HS-5 (cell line): ENCODE results near the gene CLSTN2.

ENCODE experiments used
- DNase-seq: peaks from one replicate; pipeline ENCODE4 v3.0.0-alpha.2; 2012; ENCODE audit warnings: low read depth

The CLSTN2 gene

DNA sequence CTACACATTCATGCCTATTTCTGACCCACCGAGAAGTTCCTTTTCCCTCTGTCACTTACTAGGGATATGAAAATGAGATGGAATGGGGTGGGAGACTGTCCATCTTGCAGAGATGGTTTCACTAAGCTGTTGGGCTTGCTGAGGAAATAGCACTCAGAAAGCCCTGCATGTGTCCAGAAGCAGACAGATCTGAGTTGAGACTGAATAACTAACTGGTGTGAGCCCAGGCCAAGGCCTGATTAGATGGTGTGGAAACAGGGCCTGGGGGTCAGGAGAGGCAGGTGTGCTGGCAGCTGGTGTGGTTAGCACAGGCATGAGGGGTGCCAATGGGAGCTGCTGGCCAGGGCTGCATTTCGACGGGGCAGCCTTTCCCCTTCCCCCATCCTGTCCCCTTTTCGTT lies 72.1 kb downstream of the CLSTN2 start:
- no peak for DNase-seq

DNA sequence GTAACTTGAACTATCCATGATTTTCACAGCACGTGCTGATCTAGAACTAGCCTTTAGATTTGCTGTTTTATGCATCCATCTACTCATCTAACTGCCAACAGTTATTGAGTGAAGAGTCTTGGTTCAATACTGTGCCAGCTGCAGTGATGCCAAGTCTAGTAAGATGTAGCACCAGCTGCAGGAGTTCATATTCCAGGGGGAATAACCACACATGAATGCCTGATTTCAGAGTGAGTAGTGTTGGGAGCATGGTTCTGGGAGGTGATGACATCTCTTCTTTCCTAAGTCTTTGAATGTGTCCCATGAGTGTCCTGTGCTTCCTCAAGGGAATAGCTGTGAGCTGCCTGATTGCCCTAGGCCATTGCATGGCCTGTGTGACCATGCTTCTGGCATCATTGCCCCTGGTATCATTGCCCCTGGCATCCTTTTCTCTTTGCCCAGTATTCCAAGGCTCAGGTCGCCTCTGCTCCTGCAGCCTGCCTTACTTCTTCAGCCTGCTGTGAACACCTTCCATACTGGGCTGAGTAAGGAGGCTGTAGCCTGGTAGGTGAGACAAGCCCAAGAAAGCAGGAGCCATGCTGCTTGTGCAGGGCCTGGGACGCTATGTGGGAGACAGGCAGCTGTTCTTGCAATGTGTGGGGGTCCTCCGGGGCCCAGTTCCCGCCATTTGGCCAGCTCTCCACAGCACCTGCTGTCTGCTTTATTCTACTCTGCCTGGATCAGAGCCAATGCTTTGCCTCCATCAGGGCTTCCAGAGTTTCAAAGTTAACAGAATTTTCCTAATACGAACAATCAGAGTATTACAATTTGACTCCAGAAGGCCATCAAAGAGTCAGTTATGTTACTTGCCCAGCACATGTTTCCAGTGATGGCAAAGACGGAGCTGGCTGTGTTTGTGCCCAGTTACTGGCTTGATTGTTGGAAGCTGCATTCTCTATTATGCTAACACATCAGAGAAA lies 73.2 kb downstream of the CLSTN2 start:
- no peak for DNase-seq

DNA sequence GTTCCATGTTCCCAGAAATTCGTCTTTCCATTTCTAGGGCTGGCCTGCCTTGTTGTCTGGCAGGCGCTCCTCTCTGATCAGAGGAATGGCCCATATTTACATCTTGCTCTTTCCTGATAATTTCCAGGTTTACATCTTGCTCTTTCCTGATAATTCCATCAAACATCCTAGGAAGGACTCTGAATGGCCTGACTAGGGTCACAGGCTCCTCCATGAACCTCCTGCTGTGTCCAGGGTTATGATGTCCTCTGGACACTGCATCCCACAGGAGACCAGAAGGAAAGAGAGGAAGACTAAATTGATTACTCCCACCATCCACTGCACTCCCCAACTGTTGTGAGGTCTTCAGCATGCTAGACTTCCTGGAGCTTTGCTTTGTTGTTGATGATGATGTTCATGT lies 75.4 kb downstream of the CLSTN2 start:
- DNase-seq: no peak

DNA sequence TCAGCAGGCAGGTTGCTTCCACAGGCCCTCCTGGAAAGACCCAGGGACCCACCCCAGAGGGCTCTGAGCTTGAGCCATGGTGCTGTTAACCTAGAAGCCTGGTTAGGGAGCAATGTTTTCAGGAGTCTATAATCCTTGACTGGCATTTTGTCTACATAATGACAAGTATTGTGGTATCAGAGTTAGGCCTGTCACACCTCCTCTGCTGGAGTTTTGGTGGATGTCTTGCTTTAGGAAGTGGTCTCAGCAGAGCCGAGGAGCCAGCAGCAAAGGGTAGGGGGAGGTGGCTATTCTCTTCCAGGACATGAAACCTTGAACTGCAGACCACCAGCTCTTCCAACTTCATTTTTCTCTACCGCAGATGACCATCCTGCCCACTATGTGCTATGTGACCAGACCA lies 76.1 kb downstream of the CLSTN2 start:
- DNase-seq: no peak

DNA sequence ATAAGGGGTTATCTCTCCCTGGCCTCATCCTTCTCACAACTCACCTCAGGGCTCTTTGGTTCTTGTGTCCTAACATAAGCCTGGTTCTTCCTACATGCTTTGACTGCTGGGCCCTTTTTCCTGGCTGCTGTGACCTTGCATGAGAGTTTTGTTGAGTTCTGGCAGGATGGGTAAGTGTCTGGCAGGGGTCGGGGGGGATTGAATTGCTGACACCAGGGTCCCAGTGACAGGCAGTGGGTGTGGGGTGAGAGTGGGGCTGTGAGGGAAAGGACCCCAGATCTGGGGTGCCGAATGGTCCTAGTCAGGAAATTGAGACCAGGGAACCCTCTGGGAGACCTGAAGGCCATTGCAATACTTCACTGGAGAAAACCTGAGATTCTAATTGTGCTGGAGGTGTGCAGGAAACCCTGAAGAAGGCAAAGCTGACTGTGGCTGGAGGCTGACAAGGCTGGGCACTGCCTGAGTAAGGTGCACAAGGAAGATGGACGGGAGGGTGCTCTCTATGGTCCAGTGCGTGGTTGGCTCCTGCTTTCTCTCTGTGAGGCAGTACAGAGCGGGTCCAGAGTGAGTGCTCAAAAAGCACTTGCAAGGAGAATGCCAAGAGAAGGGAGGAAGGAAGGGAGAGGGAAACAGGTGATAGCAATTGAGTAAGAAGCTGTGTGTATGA lies 76.8 kb downstream of the CLSTN2 start:
- no peak for DNase-seq

DNA sequence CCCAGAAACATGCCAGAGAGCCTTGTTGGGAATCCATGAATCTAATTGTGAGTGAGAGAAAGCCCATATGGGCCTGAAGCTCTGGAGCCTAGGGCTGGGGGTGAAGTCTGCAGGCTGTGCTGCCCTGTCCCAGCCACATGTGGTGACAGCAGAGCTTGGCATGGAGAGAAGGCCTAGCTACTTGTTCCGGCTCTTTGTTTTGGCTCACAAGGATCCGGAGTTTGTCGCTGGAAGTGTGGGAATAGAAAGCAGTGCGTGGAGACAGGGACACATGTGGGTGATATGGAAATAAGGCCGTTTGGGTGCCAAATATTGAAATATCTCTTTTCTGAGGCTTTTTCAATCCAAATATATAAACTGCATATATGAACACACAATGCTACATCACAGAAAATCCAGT lies 78.2 kb downstream of the CLSTN2 start:
- DNase-seq: no peak

DNA sequence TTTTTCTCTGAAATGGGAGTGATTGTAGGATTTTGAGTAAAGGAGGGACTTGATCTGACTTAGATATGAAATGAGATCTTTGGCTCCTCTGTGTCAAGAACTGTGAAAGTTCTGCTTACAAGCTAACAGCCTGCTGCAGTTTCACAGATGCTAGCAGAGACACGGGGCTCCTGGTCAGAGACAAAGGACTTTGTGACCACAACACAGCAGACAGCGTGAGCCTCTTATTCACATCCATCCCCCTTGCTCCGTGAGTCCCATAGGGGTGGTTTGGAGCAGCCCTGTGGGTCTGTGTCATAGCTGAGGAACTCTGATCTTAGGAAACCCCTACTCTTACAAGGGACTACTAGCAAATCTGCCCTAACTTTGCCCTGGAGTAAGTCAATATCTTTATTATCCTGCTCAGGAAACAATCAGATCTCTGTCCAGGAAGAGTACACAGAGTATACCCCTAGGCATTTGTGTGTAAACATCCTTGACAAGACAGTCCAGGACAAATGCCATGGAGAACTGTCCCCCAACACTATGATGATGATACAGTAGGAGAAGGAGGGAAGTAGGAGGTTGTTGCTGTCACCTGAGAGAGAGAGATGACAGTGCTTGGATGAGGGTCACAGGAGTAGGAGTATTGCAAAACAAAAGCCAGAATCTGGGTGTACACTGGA lies 80.0 kb downstream of the CLSTN2 start:
- DNase-seq: no peak

DNA sequence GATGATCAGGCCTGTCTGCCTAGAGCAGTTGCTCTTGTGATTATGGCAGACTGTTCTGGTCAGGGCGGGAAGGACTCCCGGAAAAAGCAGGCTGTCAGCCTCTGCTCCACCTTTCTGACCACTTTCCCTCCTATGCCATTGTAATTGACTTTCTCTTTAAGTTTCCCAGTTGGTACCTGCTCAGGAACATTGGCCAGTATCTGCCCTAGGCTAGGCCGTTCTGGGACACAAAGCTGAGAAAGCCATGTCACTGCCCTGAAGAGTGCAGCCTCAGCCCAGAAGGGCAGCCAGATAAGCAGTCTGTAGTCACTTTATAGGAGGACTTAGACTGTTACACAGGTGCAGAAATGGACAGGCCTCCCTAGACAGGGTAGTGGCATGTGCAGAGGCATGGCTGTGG lies 80.8 kb downstream of the CLSTN2 start:
- no peak for DNase-seq

DNA sequence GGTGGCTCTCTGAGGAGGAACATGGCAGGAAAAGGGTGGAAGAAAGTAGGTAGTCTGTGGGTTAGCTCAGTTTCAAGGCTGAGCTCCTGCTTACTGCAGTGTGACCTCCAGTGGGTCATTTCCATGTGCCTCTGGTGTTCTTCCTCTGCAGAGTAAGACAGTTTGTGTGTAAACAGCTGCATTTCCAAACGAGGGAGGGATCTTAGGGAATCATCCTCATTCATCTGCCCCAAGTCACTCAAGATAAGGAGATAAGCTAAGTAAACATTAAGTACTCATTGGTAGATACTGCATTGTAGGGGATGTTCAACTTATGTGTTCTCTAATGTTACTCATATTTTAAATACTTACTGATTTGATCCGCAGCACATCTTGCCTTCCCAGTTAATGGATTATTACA lies 83.6 kb downstream of the CLSTN2 start:
- no peak for DNase-seq

DNA sequence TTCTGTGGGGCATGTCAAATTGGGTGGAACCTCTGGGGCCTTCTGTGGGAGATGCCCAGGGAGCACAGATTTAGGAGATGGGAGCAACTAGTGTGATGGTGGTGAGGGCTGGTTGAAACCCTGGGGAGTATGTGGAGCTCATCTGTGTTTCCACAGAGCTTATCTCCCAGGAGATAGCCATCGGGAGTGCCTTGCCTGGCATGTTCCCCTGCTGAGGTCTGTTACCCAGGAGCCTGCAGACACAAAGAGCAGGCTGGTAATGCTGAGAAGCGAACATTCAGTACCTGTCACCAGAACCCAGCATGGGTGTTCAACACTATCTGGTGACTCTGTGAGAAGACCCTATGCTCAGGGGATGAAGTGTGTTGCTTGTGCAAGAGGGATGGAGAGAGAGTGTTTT lies 85.0 kb downstream of the CLSTN2 start:
- DNase-seq: no peak

DNA sequence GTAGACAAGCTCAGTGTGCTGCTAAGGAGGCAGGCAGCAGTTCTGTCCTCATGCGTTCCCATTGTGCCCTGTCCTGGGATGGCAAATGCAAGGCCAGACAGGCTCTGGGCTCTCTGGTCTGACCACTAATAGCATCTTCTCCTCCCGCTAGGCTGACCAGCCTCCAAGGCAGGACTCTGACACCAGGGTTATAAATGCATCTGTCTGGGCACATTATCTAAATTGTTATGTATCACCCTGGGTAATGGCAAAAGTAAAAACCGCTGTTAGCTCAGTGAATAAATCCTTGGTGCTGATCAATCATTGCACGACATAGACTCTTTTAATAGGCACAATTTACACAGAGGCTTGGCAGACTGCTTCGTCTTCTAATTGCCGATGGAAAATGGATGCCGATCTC lies 85.6 kb downstream of the CLSTN2 start:
- DNase-seq: no peak

DNA sequence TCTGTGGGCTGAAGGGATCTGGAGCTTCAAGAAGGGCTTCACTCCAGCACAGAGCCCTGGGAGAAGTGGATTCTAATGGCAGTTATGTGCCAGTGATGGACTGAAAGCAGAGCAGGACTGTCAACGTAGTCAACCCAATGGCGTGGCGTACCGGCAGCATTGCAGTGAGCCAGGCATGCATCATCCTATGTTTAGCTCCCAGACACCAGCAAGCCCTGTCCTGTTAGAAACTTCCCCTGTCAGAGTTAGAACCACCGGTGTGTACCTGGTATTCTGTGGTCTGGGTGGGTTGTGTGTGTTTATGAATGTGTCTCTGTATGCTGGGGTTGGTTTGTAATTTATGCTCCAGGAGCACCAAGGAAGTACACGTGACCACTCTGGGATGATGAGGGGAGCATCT lies 86.3 kb downstream of the CLSTN2 start:
- no peak for DNase-seq

DNA sequence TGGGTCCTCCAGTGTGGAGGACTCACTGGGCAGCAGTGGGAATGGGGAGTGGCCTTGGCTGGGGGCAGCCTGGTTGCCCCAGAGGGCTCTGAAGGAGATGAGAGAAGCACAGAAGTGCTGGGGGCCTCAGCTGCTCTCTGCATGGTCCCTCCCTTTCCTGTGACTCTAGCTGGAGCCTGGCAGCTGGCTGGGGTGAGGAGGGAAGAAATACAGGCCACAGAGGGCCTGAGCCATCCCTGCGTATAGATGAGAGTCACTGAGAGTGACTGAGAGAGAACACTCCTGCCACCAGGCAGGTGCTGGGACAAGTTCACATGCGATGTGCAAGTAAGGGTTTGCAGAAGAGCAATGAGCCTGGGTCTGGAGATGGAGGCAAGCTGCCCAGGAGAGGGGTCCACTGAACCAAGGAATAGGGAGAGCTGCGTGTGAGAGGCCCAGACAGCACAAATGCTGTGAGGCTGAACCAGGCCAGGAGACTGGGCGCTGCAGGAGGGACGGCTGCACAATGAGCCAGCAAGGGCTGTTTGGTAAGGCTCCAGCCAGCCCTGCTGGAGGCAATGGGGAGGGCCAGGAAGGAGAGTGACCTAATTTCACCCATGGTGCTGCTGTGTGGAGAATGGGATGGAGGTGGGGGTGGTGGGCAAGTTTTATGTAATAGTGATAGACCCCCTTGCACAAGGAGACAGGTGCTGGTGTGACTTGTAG lies 87.2 kb downstream of the CLSTN2 start:
- no peak for DNase-seq

DNA sequence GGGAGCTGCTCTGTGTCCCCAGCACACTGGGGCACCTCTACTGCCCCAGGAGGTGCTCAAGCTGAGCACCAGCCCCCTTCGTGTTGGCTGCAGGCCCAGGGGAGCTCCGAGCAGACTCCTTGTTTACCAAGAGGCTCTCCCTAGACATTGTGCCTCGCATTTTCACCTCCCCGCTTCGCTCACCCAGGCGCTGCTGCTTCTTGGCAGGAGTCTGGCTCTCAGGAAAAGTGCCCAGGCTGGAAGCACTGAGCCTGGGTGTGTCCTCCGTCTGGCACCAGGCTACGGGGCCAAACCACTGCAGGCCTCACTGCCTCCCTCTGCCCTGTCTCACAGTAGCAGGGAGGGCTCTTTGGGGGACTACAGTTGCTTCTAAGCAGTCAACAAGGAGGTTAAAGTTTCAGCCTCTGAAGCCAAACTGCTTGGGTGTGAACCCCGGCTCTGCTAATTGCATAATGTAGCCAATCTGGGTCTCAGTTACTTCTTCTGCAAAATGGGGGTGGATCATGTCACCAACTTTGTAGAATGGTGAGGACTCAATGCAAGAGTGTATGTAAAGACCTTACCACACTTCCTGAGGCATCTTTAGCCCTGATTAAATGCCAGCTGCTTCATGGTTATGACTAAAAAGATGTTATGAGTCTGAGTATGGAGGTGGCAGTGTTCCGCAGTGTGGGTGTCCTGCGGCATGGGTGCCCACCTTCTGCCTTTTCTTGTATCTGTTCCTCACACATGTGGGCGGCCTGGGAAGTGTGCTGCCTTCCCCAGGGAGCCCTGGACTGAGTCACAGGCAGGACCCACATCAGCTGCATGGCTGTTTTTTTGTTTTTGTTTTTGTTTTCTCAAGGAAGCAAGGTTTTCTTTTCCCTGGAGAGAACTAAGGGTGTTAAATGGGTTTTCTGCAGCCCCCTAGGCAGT lies 88.9 kb downstream of the CLSTN2 start:
- DNase-seq: no peak

DNA sequence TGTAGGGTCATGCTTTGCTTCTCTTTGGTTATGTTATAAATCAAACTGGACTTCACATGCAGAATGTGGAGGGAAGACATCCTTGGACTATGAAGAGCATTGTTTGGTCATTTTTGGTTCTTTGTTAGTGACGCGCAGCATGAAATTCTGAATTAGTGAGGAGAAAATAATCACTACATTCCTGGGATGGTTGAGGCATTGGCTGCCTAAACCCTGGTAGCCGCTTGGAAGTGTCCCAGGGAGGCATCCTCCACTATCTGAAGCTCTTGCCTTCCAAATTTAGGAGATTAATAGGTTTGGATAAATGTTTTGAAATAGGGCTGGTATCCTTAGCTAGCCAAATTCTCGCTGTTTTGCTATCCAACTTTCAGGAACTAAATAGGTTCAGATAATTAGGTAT lies 96.2 kb downstream of the CLSTN2 start:
- DNase-seq: no peak

DNA sequence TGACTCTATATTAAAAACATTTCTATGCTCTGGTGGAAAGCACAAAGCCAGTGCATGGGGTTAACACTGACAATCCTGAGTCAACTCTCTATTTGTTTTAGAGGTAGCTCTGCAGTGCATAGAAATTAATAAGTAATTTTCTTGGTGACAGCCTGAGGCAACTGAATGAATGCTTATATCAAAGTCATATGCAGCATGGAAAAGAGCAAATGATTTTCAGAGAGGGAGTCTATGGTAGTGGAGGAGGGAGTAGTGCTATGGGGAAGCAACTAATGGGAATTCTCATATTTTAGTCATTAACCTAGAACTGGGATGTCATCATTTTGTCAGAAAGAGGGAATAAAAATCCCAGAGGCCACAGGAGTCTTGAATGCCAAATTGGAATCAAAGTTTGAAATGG lies 99.1 kb downstream of the CLSTN2 start:
- no peak for DNase-seq

DNA sequence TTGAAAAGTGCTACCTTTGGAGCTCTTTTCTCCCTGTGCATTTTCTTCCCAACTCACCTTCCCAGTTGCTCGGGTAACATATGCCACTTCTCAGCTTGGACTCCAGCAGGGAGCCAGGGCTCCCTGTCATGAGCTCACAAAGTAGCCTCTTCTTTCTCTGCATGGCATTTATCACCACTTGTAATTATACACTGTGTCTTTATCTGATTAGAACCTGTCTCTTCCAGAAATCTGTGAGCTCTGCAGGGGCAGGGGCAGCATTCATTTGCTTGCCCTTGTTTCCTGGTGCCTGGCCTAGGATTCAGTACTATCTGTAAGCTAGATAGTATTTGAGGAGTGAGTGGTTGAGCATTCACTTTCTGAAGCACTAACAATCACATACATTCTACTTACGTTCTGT lies 100.9 kb downstream of the CLSTN2 start:
- DNase-seq: no peak

DNA sequence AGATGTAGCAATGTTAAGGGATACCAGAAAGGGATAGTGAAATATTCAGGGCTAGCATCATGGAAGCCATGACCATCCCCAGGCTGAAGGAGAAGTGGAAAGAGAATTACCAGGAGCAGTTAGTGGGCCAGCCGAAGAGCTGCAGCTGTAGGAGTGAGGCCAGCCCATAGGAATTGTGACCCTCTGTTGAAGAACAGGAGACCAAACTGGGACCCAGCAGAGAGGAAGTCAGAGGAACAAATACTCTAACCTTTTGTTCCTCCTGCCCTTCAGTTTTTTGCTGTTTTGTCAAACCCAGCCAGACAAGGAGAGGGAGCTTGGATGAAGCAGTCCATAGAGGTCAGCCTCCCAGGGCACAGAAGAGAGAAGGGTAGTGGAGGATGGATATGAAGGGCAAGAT lies 115.4 kb downstream of the CLSTN2 start:
- no peak for DNase-seq

DNA sequence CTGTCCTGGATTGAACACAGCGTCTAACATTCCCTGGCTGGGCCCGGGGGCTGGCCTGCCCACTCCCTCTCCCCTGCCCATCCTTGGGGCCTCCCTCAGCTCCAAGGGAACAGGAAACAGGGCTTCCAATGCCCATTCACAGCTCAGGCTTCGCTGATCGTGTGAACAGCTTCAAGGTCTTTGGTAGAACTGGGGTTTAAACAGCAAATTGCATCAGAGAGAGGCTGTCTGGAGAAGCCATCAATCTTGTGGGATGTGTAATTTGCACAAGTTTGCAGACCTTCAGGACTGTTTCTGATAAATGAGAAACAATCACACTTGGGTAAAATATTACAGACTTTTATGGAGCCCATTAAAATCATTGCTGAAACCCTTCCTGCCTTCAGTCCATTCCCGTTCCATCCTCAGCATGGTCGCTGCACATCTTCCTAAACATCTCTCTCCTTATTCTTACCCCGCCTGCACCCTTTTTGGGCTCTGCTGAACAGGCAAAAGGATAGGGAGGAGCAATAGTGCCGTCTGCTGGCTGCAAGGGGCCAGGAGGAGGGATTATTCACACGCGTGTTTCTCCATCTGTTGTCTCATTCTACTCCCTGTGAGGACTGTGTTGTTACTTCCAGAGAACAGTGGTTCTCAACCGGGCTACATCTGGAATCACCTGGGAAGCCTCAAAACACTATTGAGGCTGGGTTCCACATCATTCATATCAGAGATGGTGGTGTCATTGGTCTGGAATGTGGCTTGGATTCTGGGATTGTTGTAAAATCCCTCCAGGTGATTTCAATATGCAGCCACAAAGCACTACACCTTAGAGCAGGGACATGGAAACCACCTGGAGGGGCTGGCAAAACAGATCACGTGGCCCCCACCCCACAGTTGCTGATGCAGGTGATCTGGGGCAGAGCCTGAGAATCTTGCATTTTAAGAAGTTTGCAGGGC lies 116.3 kb downstream of the CLSTN2 start:
- no peak for DNase-seq
